ENCODE results near the gene HIF1A. TPM values are rescaled to one million over a fixed set of nuclear protein-coding genes. Genes with fewer than 3 reads are reported as not detected.

The HIF1A gene
- total RNA-seq, 1 experiment from 2014 or later: 135 TPM

- H3K27ac ChIP-seq (ENCODE audit: low read depth, low read length, poor library complexity, severe bottlenecking): no peak overlapping the region
- H3K4me1 ChIP-seq (ENCODE audit: insufficient read depth, low read length, poor library complexity, severe bottlenecking): peaks cover 40% of the 10 kb centered on the region
- DNase-seq (ENCODE audit: low spot score): no peak
- ChIA-PET CTCF (no interaction called here), POLR2A (ENCODE audit: low non-redundant PET) (no interaction called here)
- intact Hi-C loops (cut with micrococcal nuclease; ENCODE audit: unreplicated experiment): no loop called here
- no peaks in the 10 kb centered on the region for H3K27me3 ChIP-seq (replicated peaks; ENCODE audit: insufficient read depth, low read depth, low read length, poor library complexity)
- no peaks in the 10 kb centered on the region for H3K9me3 ChIP-seq (ENCODE audit: low read depth, low read length, poor library complexity, severe bottlenecking)
- H3K36me3 ChIP-seq (ENCODE audit: insufficient read depth, low read length, poor library complexity, severe bottlenecking): peaks cover 41% of the 10 kb centered on the region
- H3K4me3 ChIP-seq (ENCODE audit: low read depth, low read length, poor library complexity, severe bottlenecking): no peak overlapping the region
- TF ChIP-seq EZH2 (IDR thresholded peaks at IDR 0.05; ENCODE audit: borderline replicate concordance, low read depth, low read length, poor library complexity, severe bottlenecking): no peak
- TF ChIP-seq CTCF (conservative IDR thresholded peaks at IDR 0.05; ENCODE audit: low read depth, low read length): no peak
- no TSS peak for BruUV-seq (replicated peaks)
Measured at GRCh38 chr14:61720741-61721140, 25.4 kb downstream of the HIF1A start.

DNA sequence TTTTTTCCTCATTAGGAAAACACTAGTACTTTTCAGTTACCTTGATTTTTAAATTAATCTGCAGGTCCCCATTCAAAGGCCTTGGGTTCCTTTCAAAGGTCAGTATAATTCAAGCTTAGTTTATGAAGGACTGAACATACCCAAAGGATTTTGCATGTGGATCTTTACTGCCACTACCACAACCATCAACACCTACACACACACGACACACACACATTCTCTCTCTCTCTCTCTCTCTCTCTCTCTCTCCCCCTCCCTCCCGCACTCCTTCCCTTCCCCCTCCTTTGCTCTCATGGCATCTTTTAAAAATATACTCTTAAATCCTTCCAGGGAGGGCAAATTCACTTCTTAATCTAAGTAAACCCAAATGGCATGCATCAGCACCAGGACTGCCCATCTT lies 28.8 kb downstream of the HIF1A start:
- intact Hi-C loops (cut with micrococcal nuclease; ENCODE audit: unreplicated experiment): no loop called here
- ChIA-PET POLR2A (ENCODE audit: low non-redundant PET) (no interaction called here), CTCF (interaction anchor here (0.6 kb wide), 1 partner anchor 538 kb away, joined by 5 read pairs; no protein-coding TSS in a partner anchor)
- Histone ChIP-seq H3K4me1 (ENCODE audit: insufficient read depth, low read length, poor library complexity, severe bottlenecking) (peaks cover 10% of the 10 kb centered on the region), H3K27ac (ENCODE audit: low read depth, low read length, poor library complexity, severe bottlenecking) (no peak overlapping the region), H3K36me3 (ENCODE audit: insufficient read depth, low read length, poor library complexity, severe bottlenecking) (peaks cover 68% of the 10 kb centered on the region), H3K9me3 (ENCODE audit: low read depth, low read length, poor library complexity, severe bottlenecking) (no peaks in the 10 kb centered on the region), H3K27me3 (replicated peaks; ENCODE audit: insufficient read depth, low read depth, low read length, poor library complexity) (no peaks in the 10 kb centered on the region), H3K4me3 (ENCODE audit: low read depth, low read length, poor library complexity, severe bottlenecking) (no peak overlapping the region)
- TF ChIP-seq EZH2 (IDR thresholded peaks at IDR 0.05; ENCODE audit: borderline replicate concordance, low read depth, low read length, poor library complexity, severe bottlenecking) (no peak), CTCF (conservative IDR thresholded peaks at IDR 0.05; ENCODE audit: low read depth, low read length) (no peak)
- DNase-seq (ENCODE audit: low spot score): no peak
- BruUV-seq (replicated peaks): no TSS peak

DNA sequence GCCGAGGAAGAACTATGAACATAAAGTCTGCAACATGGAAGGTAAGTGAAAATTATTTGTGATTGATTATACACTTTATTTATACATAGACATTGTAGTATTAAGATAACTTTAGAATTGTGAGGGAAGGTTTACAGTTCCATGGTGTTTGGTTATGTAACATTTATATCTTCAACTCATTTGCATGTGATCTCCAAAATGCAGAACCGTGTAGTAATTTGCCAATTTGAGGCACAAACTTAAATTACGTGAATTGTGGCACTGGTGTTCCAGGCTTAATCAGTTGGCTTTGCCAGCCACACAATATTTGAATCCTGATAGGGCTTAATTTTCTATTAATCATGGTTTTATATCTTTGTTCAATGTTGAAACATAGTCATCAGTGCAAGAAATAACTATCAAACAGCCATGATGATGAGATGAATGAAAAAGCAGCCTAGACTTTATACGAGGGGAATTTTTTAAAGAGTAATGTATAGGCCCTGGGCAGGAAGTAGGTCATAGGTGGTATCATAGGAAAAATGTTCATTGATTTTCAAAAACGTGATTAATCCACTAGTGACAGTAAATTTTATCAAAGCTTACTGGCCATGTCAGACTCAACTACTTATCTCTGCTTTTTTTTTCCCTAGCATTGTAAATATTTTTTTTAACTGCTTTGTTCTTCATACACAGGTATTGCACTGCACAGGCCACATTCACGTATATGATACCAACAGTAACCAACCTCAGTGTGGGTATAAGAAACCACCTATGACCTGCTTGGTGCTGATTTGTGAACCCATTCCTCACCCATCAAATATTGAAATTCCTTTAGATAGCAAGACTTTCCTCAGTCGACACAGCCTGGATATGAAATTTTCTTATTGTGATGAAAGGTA lies 31.7 kb downstream of the HIF1A start:
- Histone ChIP-seq H3K4me3 (ENCODE audit: low read depth, low read length, poor library complexity, severe bottlenecking) (no peak overlapping the region), H3K9me3 (ENCODE audit: low read depth, low read length, poor library complexity, severe bottlenecking) (no peaks in the 10 kb centered on the region), H3K36me3 (ENCODE audit: insufficient read depth, low read length, poor library complexity, severe bottlenecking) (peaks cover 74% of the 10 kb centered on the region), H3K27ac (ENCODE audit: low read depth, low read length, poor library complexity, severe bottlenecking) (no peak overlapping the region), H3K27me3 (replicated peaks; ENCODE audit: insufficient read depth, low read depth, low read length, poor library complexity) (no peaks in the 10 kb centered on the region), H3K4me1 (ENCODE audit: insufficient read depth, low read length, poor library complexity, severe bottlenecking) (no peaks in the 10 kb centered on the region)
- ChIA-PET POLR2A (ENCODE audit: low non-redundant PET) (no interaction called here), CTCF (no interaction called here)
- no peak for DNase-seq (ENCODE audit: low spot score)
- BruUV-seq (replicated peaks): no TSS peak
- intact Hi-C loops (cut with micrococcal nuclease; ENCODE audit: unreplicated experiment): no loop called here
- TF ChIP-seq CTCF (conservative IDR thresholded peaks at IDR 0.05; ENCODE audit: low read depth, low read length): no peak
- no peak for TF ChIP-seq EZH2 (IDR thresholded peaks at IDR 0.05; ENCODE audit: borderline replicate concordance, low read depth, low read length, poor library complexity, severe bottlenecking)

All from A673 (cell line).